HepG2 (cell line): ENCODE data around the gene SLC16A5. TPM values are rescaled to one million over a fixed set of nuclear protein-coding genes. Genes with fewer than 3 reads are reported as not detected.
"Not testable (repeated sequence)": the region's sequence is repeated elsewhere in the genome, so short reads cannot be mapped to it uniquely, and the experiment has no call there.

Experiments
- ATAC-seq: fragments of 200-7000 bp; cut with Tn5 transposase; 3 replicates; pipeline ENCODE4 v1.9.1; 2020; ENCODE audit warnings: mild to moderate bottlenecking, moderate library complexity
- BruUV-seq: library from RNA; stranded (reverse); fragments of 400-500 nt; replicated peaks from 2 replicates; lab custom pipeline; 2021; lab: Mats Ljungman, UMichigan
- CTCF ChIA-PET: fragments of 300-600 bp; formaldehyde crosslinking; extraction: SDS; loops from one replicate; lab custom pipeline; 2021; ENCODE audit warnings: low total read pairs, inconsistent platforms, low intra/inter-chr PET ratio; lab: Yijun Ruan, JAX
- POLR2A ChIA-PET: fragments of 350-600 bp; sonication (Branson Sonifier 250); formaldehyde crosslinking; loops from one replicate; lab custom pipeline; 2020; ENCODE audit warnings: antibody characterized with exemption, inconsistent platforms; lab: Yijun Ruan, JAX
- DNase-seq: peaks from one replicate; pipeline ENCODE4 v3.0.0-alpha.2; 2015; ENCODE audit warnings: low spot score
- FAIRE-seq: peaks from 3 replicates; lab custom pipeline; 2011; peaks lifted over from hg19 to GRCh38; lab: Jason Lieb, UNC
- H2AFZ ChIP-seq: one replicate; pipeline ENCODE4 v1.6.1; 2011; ENCODE audit warnings: low read length, inconsistent platforms
- H3K27ac ChIP-seq: fragments of 300-600 bp; 3 replicates; pipeline ENCODE4 v1.8.0; 2011; ENCODE audit warnings: mixed run types, mild to moderate bottlenecking, mixed read lengths, low read length, inconsistent platforms; ENCODE audit not compliant: insufficient read depth; ENCODE audit errors: extremely low read length
- H3K27me3 ChIP-seq, 2 experiments: fragments of 200-600 bp in 1 of 2; 2 replicates in 1 of 2; 3 replicates in 1 of 2; pipeline versions ENCODE4 v1.6.0 to v1.8.0; 2011; ENCODE audit warnings: low read length in 2 of 2, mild to moderate bottlenecking in 2 of 2, moderate library complexity in 2 of 2, inconsistent platforms in 1 of 2; ENCODE audit not compliant: insufficient read depth in 2 of 2, control insufficient read depth in 1 of 2
- H3K36me3 ChIP-seq, 2 experiments: fragments of 200-600 bp in 1 of 2; replicated peaks in 1 of 2; 2 replicates in 1 of 2; 3 replicates in 1 of 2; pipeline versions ENCODE4 v1.5.1 to v1.8.0; 2011; ENCODE audit warnings: low read length in 2 of 2, inconsistent platforms in 1 of 2; ENCODE audit not compliant: insufficient read depth in 2 of 2, control insufficient read depth in 1 of 2
- H3K4me1 ChIP-seq: 2 replicates; pipeline ENCODE4 v1.5.1; 2012; ENCODE audit warnings: low read length, inconsistent platforms; ENCODE audit not compliant: insufficient read depth
- H3K4me2 ChIP-seq: 2 replicates; pipeline ENCODE4 v1.6.0; 2011; ENCODE audit warnings: low read depth, low read length, inconsistent platforms
- H3K4me3 ChIP-seq, 3 experiments: fragments of 200-600 bp in 1 of 3; sonication (generic), shearing (Covaris generic) in 1 of 3; replicated peaks in 1 of 3; 2 replicates each; pipeline ENCODE4 v1.5.1; 2011 to 2016; ENCODE audit warnings: low read length in 3 of 3, inconsistent platforms in 2 of 3, low read depth in 2 of 3, mild to moderate bottlenecking in 2 of 3, control low read depth in 1 of 3, mixed read lengths in 1 of 3; ENCODE audit not compliant: insufficient read depth in 1 of 3
- H3K79me2 ChIP-seq: one replicate; pipeline ENCODE4 v1.6.1; 2011; ENCODE audit warnings: low read length, inconsistent platforms; ENCODE audit not compliant: insufficient read depth
- H3K9ac ChIP-seq: 2 replicates; pipeline ENCODE4 v1.6.0; 2011; ENCODE audit warnings: mild to moderate bottlenecking, low read depth, low read length, inconsistent platforms; ENCODE audit not compliant: insufficient read depth
- H3K9me3 ChIP-seq: 2 replicates; pipeline ENCODE4 v1.5.1; 2012; ENCODE audit warnings: mild to moderate bottlenecking, low read length
- H4K20me1 ChIP-seq: 2 replicates; pipeline ENCODE4 v1.6.0; 2011; ENCODE audit warnings: inconsistent platforms, mild to moderate bottlenecking, low read length, moderate library complexity; ENCODE audit not compliant: insufficient read depth
- AFF4 ChIP-seq: sonication (generic); formaldehyde crosslinking; IDR thresholded peaks from 2 replicates; pipeline ENCODE4 v1.4.0; 2020; ENCODE audit warnings: missing genetic modification reagents
- KLF9 ChIP-seq: IDR thresholded peaks from 2 replicates; pipeline ENCODE4 v1.6.1; 2016; ENCODE audit warnings: low read depth
- MTA1 ChIP-seq: sonication (generic); formaldehyde crosslinking; IDR thresholded peaks from 2 replicates; pipeline ENCODE4 v1.4.0; 2020; ENCODE audit warnings: missing genetic modification reagents, mild to moderate bottlenecking, borderline replicate concordance
- ZBTB8A ChIP-seq: sonication (generic); formaldehyde crosslinking; IDR thresholded peaks from 2 replicates; pipeline ENCODE4 v1.4.0; 2020; ENCODE audit warnings: mild to moderate bottlenecking, low read depth, missing genetic modification reagents, borderline replicate concordance
- ZFP62 ChIP-seq: sonication (generic); formaldehyde crosslinking; IDR thresholded peaks from 2 replicates; pipeline ENCODE4 v1.4.0; 2020; ENCODE audit warnings: missing genetic modification reagents
- ZNF138 ChIP-seq: sonication (generic); formaldehyde crosslinking; IDR thresholded peaks from 2 replicates; pipeline ENCODE4 v1.5.0; 2020; ENCODE audit warnings: mild to moderate bottlenecking, low read depth, missing genetic modification reagents
- ZNF335 ChIP-seq: sonication (generic); formaldehyde crosslinking; IDR thresholded peaks from 2 replicates; pipeline ENCODE4 v1.4.0; 2020; ENCODE audit warnings: missing genetic modification reagents
- ZNF816 ChIP-seq: sonication (generic); formaldehyde crosslinking; IDR thresholded peaks from 2 replicates; pipeline ENCODE4 v1.8.0; 2022; ENCODE audit warnings: missing genetic modification reagents, mild to moderate bottlenecking, borderline replicate concordance
- WGBS: methylation state at CpG from one replicate; pipeline ENCODE4 v1.1.6; 2017; ENCODE audit warnings: low lambda C conversion rate; 5-methylcytosine and 5-hydroxymethylcytosine counted together
- in situ Hi-C: cut with HindIII; loops from 2 replicates; pipeline ENCODE4 v1.10.0; 2017; ENCODE audit warnings: low pct_unique_long_range_greater_than_20kb; ENCODE audit not compliant: extremely low pct_ligation_motif_present
- intact Hi-C: fragments of 100-400 bp; cut with micrococcal nuclease; formaldehyde crosslinking; loops from one replicate; pipeline ENCODE4 v1.10.0; 2022; ENCODE audit not compliant: unreplicated experiment
- polyA plus RNA-seq, 8 experiments: library from polyadenylated mRNA; depleted of rRNA in 3 of 8; stranded (reverse) in 7 of 8; unstranded in 1 of 8; fragments of >200 nt; fragmentation: Illumina TruSeq in 4 of 8; extraction: Trizol in 4 of 8; gene quantifications; 2 replicates each; pipeline versions ENCODE4 v1.2.1 to v1.2.3, GENCODE V29; 2011 to 2016; ENCODE audit warnings: low read depth in 4 of 8, missing spikeins in 1 of 8, mixed read lengths in 1 of 8; ENCODE audit not compliant: insufficient read depth in 1 of 8
- total RNA-seq, 5 experiments: library from RNA; depleted of rRNA; stranded (reverse); fragments of >200 nt; fragmentation: Illumina TruSeq; extraction: Trizol; gene quantifications; 2 replicates each; pipeline ENCODE4 v1.2.3, GENCODE V29; 2016; ENCODE audit warnings: low read depth in 1 of 5

The SLC16A5 gene
- total and polyA plus RNA-seq, 2 of the 13 experiments (the other 11 are each of a cell fraction or from before 2014, with no cell fraction given), result 0.69 to 5.6 TPM

GRCh38 chr17:75135946-75136345 is 48.2 kb downstream of the SLC16A5 start (continued):
- no peak for TF ChIP-seq ZNF138 (CRISPR knock-in tag)
- TF ChIP-seq MTA1, result no peak
- no peak for TF ChIP-seq KLF9 (CRISPR knock-in tag)
- no peak for TF ChIP-seq ZFP62 (CRISPR knock-in tag)
- TF ChIP-seq ZNF335, result no peak
- TF ChIP-seq ZNF816 (CRISPR knock-in tag), result no peak
- TF ChIP-seq ZBTB8A (CRISPR knock-in tag), result no peak
- no peak for TF ChIP-seq AFF4 (CRISPR knock-in tag)

- ATAC-seq, H4K20me1 ChIP-seq, H3K9ac ChIP-seq, FAIRE-seq, H2AFZ ChIP-seq, DNase-seq, BruUV-seq, in situ Hi-C loops, intact Hi-C loops, H3K27me3 ChIP-seq, H3K4me3 ChIP-seq, H3K79me2 ChIP-seq, CTCF ChIA-PET, H3K9me3 ChIP-seq, H3K27ac ChIP-seq, H3K4me1 ChIP-seq, H3K4me2 ChIP-seq: not testable (repeated sequence)
- H3K36me3 ChIP-seq, result peaks cover 9 to 49% of the 10 kb centered on the region in 2 experiments
- POLR2A ChIA-PET, result interaction anchor here (0.8 kb wide), 1 partner anchor 17 kb away, joined by 3 read pairs; no protein-coding TSS in a partner anchor
- WGBS, result 93% methylated on average over 9 of the region's 9 CpGs
These were observed 50.0 kb downstream of the SLC16A5 start for GRCh38 chr17:75137762-75138161.
